Tibial artery (tissue), 4 donors: ENCODE data around the gene SLC4A8.

ENCODE experiments used
- DNase-seq, 2 donors: peaks; one replicate each; pipeline ENCODE4 v3.0.0-alpha.2; 2019
- H3K27ac ChIP-seq, 2 donors: fragments of 200-600 bp; sonication (generic) in 1 of 2; 1 replicate in 1 of 2; 2 replicates in 1 of 2; pipeline ENCODE4 v1.5.1; 2018 to 2019; ENCODE audit warnings: mild to moderate bottlenecking in 1 of 2
- H3K27me3 ChIP-seq, 2 donors: fragments of 200-600 bp; sonication (generic) in 1 of 2; one replicate each; pipeline versions ENCODE4 v1.5.1 to v1.6.0; 2016 to 2019
- H3K36me3 ChIP-seq, 3 donors: fragments of 200-600 bp; sonication (generic) in 2 of 3; one replicate each; pipeline ENCODE4 v1.5.1; 2016 to 2019; ENCODE audit warnings: mild to moderate bottlenecking in 2 of 3
- H3K4me1 ChIP-seq, 4 donors: fragments of 200-600 bp; sonication (generic) in 2 of 4; 1 replicate in 3 of 4; 2 replicates in 1 of 4; pipeline ENCODE4 v1.5.1; 2016 to 2019
- H3K4me3 ChIP-seq, 2 donors: fragments of 200-600 bp; sonication (generic) in 1 of 2; 1 replicate in 1 of 2; 2 replicates in 1 of 2; pipeline ENCODE4 v1.5.1; 2018 to 2019; ENCODE audit warnings: mild to moderate bottlenecking in 2 of 2
- H3K9me3 ChIP-seq, 3 donors: fragments of 200-600 bp; sonication (generic) in 1 of 3; one replicate each; pipeline ENCODE4 v1.5.1; 2016 to 2019
- CTCF ChIP-seq, 2 experiments: fragments of 200-600 bp in 1 of 2; fragments of 450-650 bp in 1 of 2; IDR thresholded peaks; one replicate each; pipeline ENCODE4 v1.5.1; 2017 to 2019; ENCODE audit warnings: antibody characterized with exemption in 2 of 2, mild to moderate bottlenecking in 1 of 2, moderate library complexity in 1 of 2
- intact Hi-C: fragments of 100-400 bp; cut with DNase I; formaldehyde crosslinking; loops from one replicate; pipeline ENCODE4 v1.15.0; 2023; ENCODE audit warnings: low total_unique reads

SLC4A8 gene

DNA sequence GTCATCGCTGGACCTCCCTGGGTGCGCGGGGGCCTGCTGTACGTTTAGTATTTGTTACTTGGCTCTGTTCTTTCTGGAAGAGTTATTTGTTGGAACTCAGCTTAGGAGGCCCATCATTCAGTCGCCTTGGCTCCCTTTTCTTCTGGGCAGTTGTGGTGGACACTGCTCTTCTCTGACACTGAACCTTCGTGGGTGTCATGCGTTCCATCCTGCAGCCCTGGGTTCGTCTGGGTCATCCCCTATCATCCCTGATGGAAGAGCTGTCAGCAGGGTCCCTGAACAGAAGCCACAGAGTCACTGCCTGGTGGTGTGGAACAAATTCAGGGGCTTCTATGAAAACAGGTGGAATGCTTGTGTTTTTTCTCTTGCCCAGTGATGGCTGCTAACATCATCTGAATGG lies 113.5 kb downstream of the SLC4A8 start:
- intact Hi-C loops, result no loop called here
- TF ChIP-seq CTCF (IDR thresholded peaks at IDR 0.05), result no peak
- H3K27me3 ChIP-seq, result peaks cover 0 to 23% of the 10 kb centered on the region in 2 donors
- no peak overlapping the region for H3K27ac ChIP-seq
- no peaks in the 10 kb centered on the region for H3K36me3 ChIP-seq
- H3K4me1 ChIP-seq, result no peaks in the 10 kb centered on the region
- H3K4me3 ChIP-seq, result no peak overlapping the region
- H3K9me3 ChIP-seq, result no peaks in the 10 kb centered on the region
- DNase-seq, result no peak

DNA sequence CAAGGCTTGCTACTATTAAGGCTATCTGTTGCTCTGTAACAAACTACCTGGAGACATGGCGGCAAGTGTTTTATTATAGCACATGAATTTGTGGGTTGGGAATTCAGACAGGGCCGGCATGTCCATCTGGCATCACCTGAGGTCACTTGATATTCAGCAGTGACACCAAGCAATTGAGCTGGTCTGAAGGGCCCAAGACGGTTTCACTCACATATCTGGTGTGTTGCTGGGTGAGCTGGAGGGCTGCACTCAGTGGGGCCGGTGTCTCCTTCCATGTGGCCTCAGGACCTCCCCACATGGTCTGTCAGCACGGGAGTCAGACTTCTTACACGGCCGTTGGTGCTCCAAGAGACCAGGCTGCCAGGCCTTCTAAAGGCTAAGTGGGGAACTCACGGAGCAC lies 114.0 kb downstream of the SLC4A8 start:
- intact Hi-C loops, result no loop called here
- no peaks in the 10 kb centered on the region for H3K9me3 ChIP-seq
- DNase-seq, result no peak
- H3K27ac ChIP-seq, result no peak overlapping the region
- peaks cover 0 to 23% of the 10 kb centered on the region in 2 donors for H3K27me3 ChIP-seq
- TF ChIP-seq CTCF (IDR thresholded peaks at IDR 0.05), result no peak
- H3K36me3 ChIP-seq, result no peaks in the 10 kb centered on the region
- no peaks in the 10 kb centered on the region for H3K4me1 ChIP-seq
- H3K4me3 ChIP-seq, result no peak overlapping the region

DNA sequence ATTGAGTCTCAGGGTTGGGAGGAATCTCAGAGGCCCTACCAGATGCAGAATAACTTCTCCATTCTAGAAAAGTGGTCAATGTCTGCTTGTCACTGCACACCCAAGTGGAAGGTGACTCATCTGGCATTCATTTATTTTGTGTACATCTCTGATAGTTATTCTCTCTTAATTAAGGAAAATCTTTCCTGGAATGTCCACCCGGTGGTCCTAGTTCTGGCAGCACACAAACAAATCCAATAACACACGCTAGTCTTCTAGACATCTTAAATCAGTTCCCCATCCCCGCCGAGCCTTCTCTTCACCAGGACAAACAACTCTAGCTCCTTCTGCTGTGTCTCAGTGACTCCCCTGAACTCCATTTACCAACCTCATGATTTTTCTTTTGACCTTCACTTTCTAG lies 116.4 kb downstream of the SLC4A8 start:
- no peaks in the 10 kb centered on the region for H3K36me3 ChIP-seq
- no peaks in the 10 kb centered on the region for H3K4me1 ChIP-seq
- H3K27ac ChIP-seq, result no peak overlapping the region
- no peak for DNase-seq
- intact Hi-C loops, result no loop called here
- no peak overlapping the region for H3K4me3 ChIP-seq
- no peak for TF ChIP-seq CTCF (IDR thresholded peaks at IDR 0.05)
- no peaks in the 10 kb centered on the region for H3K9me3 ChIP-seq
- H3K27me3 ChIP-seq, result peaks cover 0 to 26% of the 10 kb centered on the region in 2 donors

GRCh38 chr12:51546097-51546496 lies 121.5 kb downstream of the SLC4A8 start:
- no peak for TF ChIP-seq CTCF (IDR thresholded peaks at IDR 0.05)
- H3K9me3 ChIP-seq, result no peaks in the 10 kb centered on the region
- H3K27ac ChIP-seq, result no peak overlapping the region
- H3K4me3 ChIP-seq, result no peak overlapping the region
- H3K27me3 ChIP-seq, result peaks cover 0 to 12% of the 10 kb centered on the region in 2 donors
- no peaks in the 10 kb centered on the region for H3K36me3 ChIP-seq
- no peaks in the 10 kb centered on the region for H3K4me1 ChIP-seq
- DNase-seq, result no peak
- intact Hi-C loops, result no loop called here

GRCh38 chr12:51547606-51548005 lies 123.0 kb downstream of the SLC4A8 start:
- no peaks in the 10 kb centered on the region for H3K4me1 ChIP-seq
- no peak for DNase-seq
- H3K36me3 ChIP-seq, result no peaks in the 10 kb centered on the region
- no peak overlapping the region for H3K4me3 ChIP-seq
- no peak overlapping the region for H3K27ac ChIP-seq
- no peaks in the 10 kb centered on the region for H3K9me3 ChIP-seq
- TF ChIP-seq CTCF (IDR thresholded peaks at IDR 0.05), result no peak
- H3K27me3 ChIP-seq, result peaks cover 0 to 12% of the 10 kb centered on the region in 2 donors
- intact Hi-C loops, result no loop called here

DNA sequence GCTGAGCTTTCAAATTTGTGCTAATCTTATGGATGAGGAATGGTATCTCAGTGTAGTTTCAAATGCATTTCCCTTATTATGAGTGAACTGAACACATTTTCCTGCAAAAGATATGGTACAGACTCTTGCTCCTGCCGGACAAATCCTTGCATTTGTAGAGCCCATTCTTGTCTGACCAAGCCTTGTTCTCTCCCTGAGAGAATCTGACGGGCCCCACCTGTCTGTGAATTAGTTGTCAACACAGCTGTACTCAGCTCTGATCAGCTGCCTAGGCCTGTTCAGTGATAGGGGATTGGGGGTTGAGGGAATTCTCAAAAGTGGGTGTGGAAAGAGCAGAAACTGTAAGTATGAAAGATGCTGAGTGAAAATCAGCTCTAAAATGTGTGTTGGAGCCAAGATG lies 123.6 kb downstream of the SLC4A8 start:
- H3K27me3 ChIP-seq, result peaks cover 0 to 12% of the 10 kb centered on the region in 2 donors
- H3K36me3 ChIP-seq, result no peaks in the 10 kb centered on the region
- no peak for DNase-seq
- H3K4me1 ChIP-seq, result no peaks in the 10 kb centered on the region
- H3K9me3 ChIP-seq, result no peaks in the 10 kb centered on the region
- H3K27ac ChIP-seq, result no peak overlapping the region
- H3K4me3 ChIP-seq, result no peak overlapping the region
- no peak for TF ChIP-seq CTCF (IDR thresholded peaks at IDR 0.05)
- intact Hi-C loops, result no loop called here
